ENCODE measurements around the gene CCDC122. TPM values are rescaled to one million over a fixed set of nuclear protein-coding genes. Genes with fewer than 3 reads are reported as not detected.

The CCDC122 gene
- total RNA-seq, 4 donors from 2014 or later = 1.3 to 2.7 (median 1.8) TPM

GRCh38 chr13:43877766-43878165, 1.8 kb downstream of the CCDC122 start:
- no peak for ATAC-seq (ENCODE audit: low FRiP score)
- DNase-seq (ENCODE audit: low spot score) = no peak
- no peak for TF ChIP-seq CTCF (IDR thresholded peaks at IDR 0.05)

GRCh38 chr13:43877326-43877725, 2.2 kb downstream of the CCDC122 start:
- no peak for TF ChIP-seq CTCF (IDR thresholded peaks at IDR 0.05)
- ATAC-seq (ENCODE audit: low FRiP score) (no peak), DNase-seq (ENCODE audit: low spot score) (no peak)

GRCh38 chr13:43876366-43876765, 3.2 kb downstream of the CCDC122 start:
- ATAC-seq (ENCODE audit: low FRiP score) (no peak), DNase-seq (ENCODE audit: low spot score) (no peak)
- TF ChIP-seq CTCF (IDR thresholded peaks at IDR 0.05) = no peak

GRCh38 chr13:43874504-43875092, 4.9 kb downstream of the CCDC122 start:
- no peak for DNase-seq (ENCODE audit: low spot score)
- TF ChIP-seq CTCF (IDR thresholded peaks at IDR 0.05) = no peak
- no peak for ATAC-seq (ENCODE audit: low FRiP score)

GRCh38 chr13:43872181-43872580, 7.4 kb downstream of the CCDC122 start:
- no peak for TF ChIP-seq CTCF (IDR thresholded peaks at IDR 0.05)
- no peak for ATAC-seq (ENCODE audit: low FRiP score)
- DNase-seq (ENCODE audit: low spot score) = no peak

- no peak for ATAC-seq (ENCODE audit: low FRiP score)
- DNase-seq (ENCODE audit: low spot score) = no peak
- TF ChIP-seq CTCF (IDR thresholded peaks at IDR 0.05) = no peak
Observed at GRCh38 chr13:43865892-43866291, 13.6 kb downstream of the CCDC122 start.

- ATAC-seq (ENCODE audit: low FRiP score) = no peak
Observed at GRCh38 chr13:43864921-43865320, 14.6 kb downstream of the CCDC122 start.

More at GRCh38 chr13:43864921-43865320, 14.6 kb downstream of the CCDC122 start:
- TF ChIP-seq CTCF (IDR thresholded peaks at IDR 0.05) = no peak
- no peak for DNase-seq (ENCODE audit: low spot score)

Measured in omental fat pad (tissue), 4 donors.